Activated naive CD8-positive, alpha-beta T cell treated with anti-CD3 and anti-CD28 coated beads for 36 hours (primary cell): Measurements from ENCODE around the gene ZNF738. TPM values are rescaled to one million over a fixed set of nuclear protein-coding genes. Genes with fewer than 3 reads are reported as not detected.

Experiments used
- DNase-seq: peaks from one replicate; pipeline ENCODE4 v3.0.0; 2021
- H3K27ac Mint-ChIP-seq: one replicate; pipeline ENCODE4 v1.8.0; 2022; ENCODE audit warnings: mild to moderate bottlenecking, moderate library complexity, mixed read lengths
- H3K27me3 Mint-ChIP-seq: one replicate; pipeline ENCODE4 v1.8.0; 2022; ENCODE audit warnings: mild to moderate bottlenecking, mixed read lengths
- H3K36me3 Mint-ChIP-seq: one replicate; pipeline ENCODE4 v1.8.0; 2021; ENCODE audit warnings: mild to moderate bottlenecking, mixed read lengths
- H3K4me1 Mint-ChIP-seq: one replicate; pipeline ENCODE4 v1.8.0; 2021; ENCODE audit warnings: mixed read lengths
- H3K4me3 Mint-ChIP-seq: one replicate; pipeline ENCODE4 v1.8.0; 2022; ENCODE audit warnings: mild to moderate bottlenecking, moderate library complexity, mixed read lengths
- H3K9me3 Mint-ChIP-seq: one replicate; pipeline ENCODE4 v1.8.0; 2022; ENCODE audit warnings: mixed read lengths
- total RNA-seq, 2 experiments: library from RNA; stranded (reverse); gene quantifications; one replicate each; pipeline ENCODE4 v1.2.3, GENCODE V29; 2021

The ZNF738 gene
- total RNA-seq, 2 experiments from 2014 or later, result 9.2 to 10.5 TPM

DNA sequence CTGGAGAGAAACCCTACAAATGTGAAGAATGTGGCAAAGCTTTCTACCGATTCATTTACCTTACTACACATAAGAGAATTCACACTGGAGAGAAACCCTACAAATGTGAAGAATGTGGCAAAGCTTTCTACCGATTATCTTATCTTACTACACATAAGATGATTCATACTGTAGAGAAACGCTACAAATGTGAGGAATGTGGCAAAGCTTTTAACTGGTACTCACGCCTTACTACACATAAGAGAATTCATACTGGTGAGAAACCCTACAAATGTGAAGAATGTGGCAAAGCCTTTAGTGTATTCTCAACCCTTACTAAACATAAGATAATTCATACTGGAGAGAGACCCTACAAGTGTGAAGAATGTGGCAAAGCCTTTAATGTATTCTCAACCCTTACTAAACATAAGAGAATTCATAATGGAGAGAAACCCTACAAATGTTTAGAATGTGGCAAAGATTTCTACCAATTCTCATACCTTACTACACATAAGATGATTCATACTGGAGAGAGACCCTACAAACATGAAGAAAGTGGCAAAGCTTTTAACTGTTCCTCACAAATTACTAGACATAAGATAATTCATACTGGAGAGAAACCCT is 25.3 kb downstream of the ZNF738 start:
- Mint-ChIP-seq H3K4me3 (no peak overlapping the region), H3K27me3 (no peaks in the 10 kb centered on the region)

DNA sequence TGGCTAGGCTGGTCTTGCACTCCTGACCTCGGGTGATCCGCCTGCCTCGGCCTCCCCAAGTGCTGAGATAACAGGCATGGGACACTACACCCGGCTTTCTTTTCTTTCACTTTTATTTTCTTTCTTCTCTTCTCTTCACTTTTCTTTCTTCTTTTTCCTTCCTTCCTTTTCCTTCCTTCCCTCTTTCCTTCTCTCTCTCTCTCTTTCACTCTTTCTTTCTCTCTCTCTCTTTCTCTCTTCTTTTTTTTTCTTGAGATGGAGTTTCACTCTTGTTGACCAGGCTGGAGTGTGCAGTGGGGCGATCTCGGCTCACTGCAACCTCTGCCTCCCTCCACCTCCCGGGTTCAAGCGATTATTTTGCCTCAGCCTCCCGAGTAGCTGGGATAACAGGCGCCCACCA is 37.3 kb downstream of the ZNF738 start:
- Mint-ChIP-seq H3K4me3 (no peak overlapping the region), H3K4me1 (peaks cover 5% of the 10 kb centered on the region), H3K36me3 (peaks cover 41% of the 10 kb centered on the region), H3K27ac (no peak overlapping the region), H3K27me3 (no peaks in the 10 kb centered on the region), H3K9me3 (peaks cover 27% of the 10 kb centered on the region)
- DNase-seq, result no peak

More for the DNA sequence above, 25.3 kb downstream of the ZNF738 start:
- Mint-ChIP-seq H3K9me3 (peaks cover 71% of the 10 kb centered on the region), H3K4me1 (no peaks in the 10 kb centered on the region), H3K27ac (no peak overlapping the region), H3K36me3 (peaks cover 65% of the 10 kb centered on the region)
- no peak for DNase-seq

DNA sequence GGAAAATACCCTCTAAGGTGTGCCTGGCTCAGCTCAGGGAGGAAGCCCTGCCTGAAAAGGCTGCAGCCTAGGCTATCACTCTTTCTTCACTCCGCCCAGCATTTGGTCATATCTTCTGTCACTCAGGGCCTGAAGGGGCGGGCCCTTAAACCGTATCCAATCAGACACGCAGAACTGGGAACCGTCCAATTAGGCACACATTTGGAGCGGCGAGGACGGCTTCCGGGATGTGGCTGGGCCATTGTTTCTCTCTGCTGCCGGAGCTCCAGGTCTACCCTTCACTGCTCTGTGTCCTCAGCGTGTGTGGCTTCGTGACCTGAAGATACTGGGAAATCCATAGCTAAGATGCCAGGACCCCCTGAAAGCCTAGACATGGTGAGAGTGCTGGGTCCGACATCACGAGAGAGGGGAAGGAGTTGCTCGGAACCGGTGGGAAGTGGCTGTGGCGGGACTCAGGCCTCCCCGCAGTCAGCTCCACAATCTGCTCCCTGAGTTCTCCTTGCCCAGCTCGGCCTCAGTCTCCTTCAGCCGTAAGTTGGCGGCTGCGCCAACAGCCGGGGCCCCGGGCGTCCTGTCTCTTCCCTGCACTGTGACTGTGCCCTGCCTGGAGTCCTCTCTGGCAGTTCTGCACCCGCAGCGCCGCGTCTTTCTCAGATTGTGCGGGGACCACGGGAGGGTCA is 38.2 kb downstream of the ZNF738 start, which contains the start of gene ZNF493:
ZNF493 (plus strand) TSS at position 241 of the 680 bp plus-strand sequence; CDS start at position 346, 105 bp downstream.
- peak within 1 kb of the TSS; percentile 92 for H3K27ac Mint-ChIP-seq
- H3K36me3 Mint-ChIP-seq, result peaks cover 47% of the 10 kb centered on the region
- peaks cover 23% of the 10 kb centered on the region for H3K9me3 Mint-ChIP-seq
- no peaks in the 10 kb centered on the region for H3K27me3 Mint-ChIP-seq
- peak within 1 kb of the TSS; percentile 96 for H3K4me3 Mint-ChIP-seq
- DNase-seq, result peak; percentile 89
- peaks cover 5% of the 10 kb centered on the region for H3K4me1 Mint-ChIP-seq

DNA sequence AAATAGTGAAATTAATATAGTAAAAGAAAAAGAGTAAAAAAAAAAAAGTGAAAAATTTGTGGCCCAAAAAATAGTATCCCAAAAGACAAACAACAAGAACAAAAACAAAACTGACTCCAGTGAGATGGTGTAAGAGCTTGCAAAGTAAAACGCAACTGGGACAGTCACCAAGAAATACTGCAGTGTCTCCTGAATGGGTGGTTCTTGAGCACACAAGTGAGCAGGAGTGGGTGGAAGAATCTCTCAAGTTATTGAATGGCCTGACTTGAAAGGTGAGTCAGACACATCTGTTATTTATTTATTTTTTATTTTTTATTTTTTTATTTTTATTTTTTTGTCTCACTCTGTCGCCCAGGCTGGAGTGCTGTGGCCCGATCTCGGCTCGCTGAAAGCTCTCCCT is 40.1 kb downstream of the ZNF738 start:
- Mint-ChIP-seq H3K4me3 (no peak overlapping the region), H3K4me1 (peaks cover 8% of the 10 kb centered on the region), H3K27me3 (no peaks in the 10 kb centered on the region), H3K9me3 (peaks cover 25% of the 10 kb centered on the region), H3K27ac (no peak overlapping the region), H3K36me3 (peaks cover 59% of the 10 kb centered on the region)
- no peak for DNase-seq

DNA sequence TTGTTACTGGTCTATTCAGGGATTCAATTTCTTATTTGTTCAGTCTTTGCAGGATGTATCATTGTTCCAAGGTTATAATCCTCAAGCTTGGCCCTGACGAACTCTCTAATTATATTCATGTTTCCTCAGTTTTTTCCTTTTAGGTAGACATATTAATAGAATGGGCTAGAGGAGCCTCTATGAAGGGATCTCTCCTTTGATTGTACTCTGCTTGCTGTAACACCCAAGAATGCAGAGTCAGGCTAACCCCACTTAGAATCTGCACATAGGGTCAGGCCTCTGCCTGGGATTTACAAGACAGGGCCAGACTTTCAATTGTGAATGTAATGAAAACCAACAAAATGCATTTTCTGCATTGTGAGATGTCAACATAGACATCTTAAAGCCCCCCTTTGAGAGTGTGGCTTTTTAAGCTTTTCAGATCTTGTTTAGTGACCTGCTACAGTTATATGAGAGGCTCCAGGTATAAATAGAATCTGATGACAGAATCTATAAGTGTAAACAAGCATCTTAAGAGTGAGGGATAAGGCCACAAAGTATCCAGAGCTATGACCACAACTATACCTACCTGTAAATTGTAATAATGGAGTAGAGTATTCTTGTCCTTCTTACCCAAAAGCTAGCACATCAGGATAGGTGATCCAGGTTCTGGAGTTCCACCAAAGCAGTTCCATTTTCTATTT is 43.6 kb downstream of the ZNF738 start:
- H3K4me3 Mint-ChIP-seq, result no peak overlapping the region
- H3K27me3 Mint-ChIP-seq, result no peaks in the 10 kb centered on the region
- H3K27ac Mint-ChIP-seq, result no peak overlapping the region
- H3K9me3 Mint-ChIP-seq, result peaks cover 30% of the 10 kb centered on the region
- peaks cover 79% of the 10 kb centered on the region for H3K36me3 Mint-ChIP-seq
- no peak for DNase-seq
- peaks cover 8% of the 10 kb centered on the region for H3K4me1 Mint-ChIP-seq

DNA sequence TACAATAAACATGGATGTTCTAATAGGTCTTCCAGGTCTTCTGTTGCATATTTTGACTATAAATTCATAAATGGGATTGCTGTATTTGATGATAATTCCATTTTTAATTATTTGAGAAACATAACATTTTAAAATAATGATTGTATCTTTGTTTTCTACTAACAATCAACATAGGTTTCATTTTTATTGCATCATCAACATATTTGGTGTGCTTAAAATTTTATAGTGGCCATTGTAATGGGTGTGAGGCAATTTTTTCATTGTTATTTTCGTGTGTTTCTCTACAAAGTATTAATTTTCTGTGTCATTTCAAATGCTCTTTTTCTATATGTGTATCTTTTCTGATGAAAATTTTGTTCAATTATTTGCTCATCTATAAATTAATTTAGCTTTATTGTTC is 51.4 kb downstream of the ZNF738 start:
- H3K9me3 Mint-ChIP-seq, result peaks cover 41% of the 10 kb centered on the region

DNA sequence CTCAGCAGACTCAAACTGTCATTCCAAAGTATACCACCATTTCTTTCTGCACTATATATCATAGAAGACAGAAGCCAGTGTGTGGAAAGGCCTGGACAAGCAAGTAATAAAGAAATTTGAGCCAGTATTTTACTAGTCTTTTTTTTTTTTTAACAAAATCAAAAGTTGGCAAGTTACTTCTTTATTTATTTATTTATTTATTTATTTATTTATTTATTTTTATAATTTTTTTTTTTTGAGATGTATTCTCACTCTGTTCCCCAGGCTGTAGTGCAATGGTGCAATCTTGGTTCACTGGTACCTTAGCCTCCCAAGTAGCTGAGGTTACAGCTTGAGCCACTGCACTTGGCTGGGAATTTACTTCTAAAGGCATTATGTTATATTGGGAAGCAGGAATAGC is 63.4 kb downstream of the ZNF738 start:
- H3K36me3 Mint-ChIP-seq, result peaks cover 77% of the 10 kb centered on the region
- no peak for DNase-seq
- no peaks in the 10 kb centered on the region for H3K27me3 Mint-ChIP-seq

More for the DNA sequence above, 51.4 kb downstream of the ZNF738 start:
- no peak for DNase-seq
- no peak overlapping the region for H3K4me3 Mint-ChIP-seq
- H3K27ac Mint-ChIP-seq, result no peak overlapping the region
- no peaks in the 10 kb centered on the region for H3K4me1 Mint-ChIP-seq
- H3K27me3 Mint-ChIP-seq, result no peaks in the 10 kb centered on the region
- peaks cover 86% of the 10 kb centered on the region for H3K36me3 Mint-ChIP-seq

DNA sequence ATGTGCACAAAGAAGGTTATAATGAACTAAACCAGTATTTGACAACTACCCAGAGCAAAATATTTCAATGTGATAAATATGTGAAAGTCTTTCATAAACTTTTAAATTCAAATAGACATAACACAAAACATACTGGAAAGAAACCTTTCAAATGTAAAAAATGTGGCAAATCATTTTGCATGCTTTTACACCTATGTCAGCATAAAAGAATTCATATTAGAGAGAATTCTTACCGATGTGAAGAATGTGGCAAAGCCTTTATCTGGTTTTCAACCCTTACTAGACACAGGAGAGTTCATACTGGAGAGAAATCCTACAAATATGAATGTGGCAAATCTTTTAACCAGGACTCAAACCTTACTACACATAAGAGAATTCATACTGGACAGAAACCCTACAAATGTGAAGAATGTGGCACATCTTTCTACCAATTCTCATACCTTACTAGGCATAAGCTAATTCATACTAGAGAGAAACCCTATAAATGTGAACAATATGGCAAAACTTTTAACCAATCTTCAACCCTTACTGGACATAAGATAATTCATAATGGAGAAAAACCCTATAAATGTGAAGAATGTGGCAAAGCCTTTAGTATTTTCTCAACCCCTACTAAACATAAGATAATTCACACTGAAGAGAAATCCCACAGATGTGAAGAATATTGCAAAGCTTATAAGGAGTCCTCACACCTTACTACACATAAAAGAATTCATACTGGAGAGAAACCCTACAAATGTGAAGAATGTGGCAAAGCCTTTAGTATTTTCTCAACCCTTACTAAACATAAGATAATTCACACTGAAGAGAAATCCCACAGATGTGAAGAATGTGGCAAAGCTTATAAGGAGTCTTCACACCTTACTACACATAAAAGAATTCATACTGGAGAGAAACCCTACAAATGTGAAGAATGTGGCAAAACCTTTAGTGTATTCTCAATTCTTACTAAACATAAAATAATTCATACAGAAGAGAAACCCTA is 64.5 kb downstream of the ZNF738 start:
- no peak overlapping the region for H3K27ac Mint-ChIP-seq
- H3K36me3 Mint-ChIP-seq, result peaks cover 66% of the 10 kb centered on the region
- H3K27me3 Mint-ChIP-seq, result no peaks in the 10 kb centered on the region
- no peak for DNase-seq
- no peak overlapping the region for H3K4me3 Mint-ChIP-seq
- H3K4me1 Mint-ChIP-seq, result no peaks in the 10 kb centered on the region
- H3K9me3 Mint-ChIP-seq, result peaks cover 59% of the 10 kb centered on the region

More for the DNA sequence above, 63.4 kb downstream of the ZNF738 start:
- Mint-ChIP-seq H3K27ac (no peak overlapping the region), H3K4me3 (no peak overlapping the region), H3K4me1 (no peaks in the 10 kb centered on the region), H3K9me3 (peaks cover 69% of the 10 kb centered on the region)

Other genes starting within 250 kb of the ZNF738 start
- 10 to 100 TPM; 16.0 to 20.2 TPM for gene ZNF431, start 217.0 kb upstream of the ZNF738 start, total RNA-seq
- 10 to 100 TPM; 12.1 to 12.7 TPM for gene ZNF708, start 29.6 kb upstream of the ZNF738 start, total RNA-seq
- 10 to 100 TPM in 1 of 2 experiments, 1 to 10 TPM in 1; 10.0 to 10.4 TPM for gene ZNF493, start 38.1 kb downstream of the ZNF738 start, total RNA-seq
- gene ZNF429, start 146.6 kb downstream of the ZNF738 start, total RNA-seq, result 1 to 10 TPM; 4.7 to 6.7 TPM